Stimulated activated naive B cell treated with anti-CD40 and anti-IgM and Interleukin-4, amounts not matched to agents 10 μg/mL and 1 μg/mL and 100 μg/mL, for 72 hours (primary cell): ENCODE results near the gene APOL2.
A peak's percentile ranks its signal among the peaks of the same experiment; 100 is the strongest.
"Not testable (repeated sequence)": the region's sequence is repeated elsewhere in the genome, so short reads cannot be mapped to it uniquely, and the experiment has no call there.

Source experiments
- ATAC-seq, 2 donors: fragments of 150-1000 bp; cut with Tn5 transposase; replicated peaks; 2 replicates each; pipeline ENCODE4 v1.10.0; 2021; ENCODE audit warnings: moderate library complexity in 1 of 2
- DNase-seq: peaks from one replicate; pipeline ENCODE4 v3.0.0; 2021
- H3K27ac Mint-ChIP-seq: one replicate; pipeline ENCODE4 v1.8.0; 2022; ENCODE audit warnings: mild to moderate bottlenecking, mixed read lengths
- H3K27me3 Mint-ChIP-seq, 2 donors: one replicate each; pipeline ENCODE4 v1.8.0; 2022; ENCODE audit warnings: mixed read lengths in 2 of 2
- H3K36me3 Mint-ChIP-seq, 2 donors: one replicate each; pipeline ENCODE4 v1.8.0; 2022; ENCODE audit warnings: mixed read lengths in 2 of 2, mild to moderate bottlenecking in 1 of 2
- H3K4me1 Mint-ChIP-seq, 2 donors: one replicate each; pipeline ENCODE4 v1.8.0; 2022; ENCODE audit warnings: mixed read lengths in 2 of 2, mild to moderate bottlenecking in 1 of 2
- H3K4me3 Mint-ChIP-seq, 2 donors: one replicate each; pipeline ENCODE4 v1.8.0; 2022; ENCODE audit warnings: mild to moderate bottlenecking in 2 of 2, mixed read lengths in 2 of 2, moderate library complexity in 1 of 2
- H3K9me3 Mint-ChIP-seq, 2 donors: one replicate each; pipeline ENCODE4 v1.8.0; 2022; ENCODE audit warnings: mixed read lengths in 2 of 2, mild to moderate bottlenecking in 1 of 2

Gene APOL2

DNA sequence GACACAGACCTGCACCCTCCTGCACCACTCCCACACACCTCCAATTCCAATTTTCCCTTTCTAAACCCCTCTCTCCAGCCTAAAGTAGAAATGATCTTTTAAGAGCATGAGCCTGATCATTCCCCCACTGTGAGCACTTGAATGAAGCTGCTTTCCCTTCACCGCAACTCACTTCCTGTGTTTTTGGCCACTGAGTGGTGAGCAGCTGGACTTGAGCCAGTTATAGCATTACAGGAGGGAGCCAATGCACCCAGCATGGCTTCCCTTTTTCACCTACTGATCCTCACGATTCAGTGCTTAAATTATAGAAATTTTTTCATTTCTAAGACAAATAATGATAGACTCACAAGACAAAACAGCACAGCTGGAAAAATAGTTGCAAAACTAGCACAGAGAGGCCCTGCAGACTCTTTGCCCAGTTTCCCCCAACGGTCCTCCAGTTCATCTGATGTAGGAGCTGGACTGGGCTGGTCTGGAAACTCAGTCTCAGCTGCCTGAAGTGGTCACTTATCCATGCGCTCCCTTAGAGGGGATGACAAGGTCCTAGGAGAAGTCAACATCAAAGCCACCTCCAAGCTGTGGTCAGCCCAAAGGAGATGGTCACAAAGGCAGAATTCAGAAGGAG lies 28.0 kb downstream of the APOL2 start:
- DNase-seq (no peak), ATAC-seq (peak in 1 of 2 donors; percentile 33)
- peaks cover 18 to 24% of the 10 kb centered on the region in 2 donors for H3K4me1 Mint-ChIP-seq
- H3K36me3 Mint-ChIP-seq = peaks cover 4 to 8% of the 10 kb centered on the region in 2 donors
- no peak overlapping the region for H3K27ac Mint-ChIP-seq
- no peak overlapping the region for H3K4me3 Mint-ChIP-seq
- peaks cover 6 to 8% of the 10 kb centered on the region in 2 donors for H3K27me3 Mint-ChIP-seq
- H3K9me3 Mint-ChIP-seq = peaks cover 5% of the 10 kb centered on the region in 2 donors

DNA sequence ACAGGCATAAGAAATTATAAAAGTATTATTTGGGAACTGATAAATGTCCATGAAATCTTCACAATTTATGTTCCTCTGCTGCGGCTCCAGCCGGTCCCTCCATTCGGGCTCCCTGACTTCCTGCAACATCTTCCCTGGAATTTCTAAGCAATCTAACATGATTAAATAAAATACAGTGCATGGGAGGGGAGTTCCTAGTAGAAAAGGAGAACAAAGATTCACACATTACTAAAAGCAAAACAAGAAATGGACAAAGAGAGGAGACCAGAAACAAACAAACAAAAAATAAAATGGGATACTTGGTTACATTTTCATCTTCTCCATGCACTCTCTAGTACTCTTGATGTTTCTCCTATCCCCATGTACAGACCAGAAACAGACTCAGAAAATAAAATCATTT lies 29.1 kb downstream of the APOL2 start:
- H3K9me3 Mint-ChIP-seq = peaks cover 5% of the 10 kb centered on the region in 2 donors
- H3K27ac Mint-ChIP-seq = no peak overlapping the region
- no peak for ATAC-seq
- H3K4me1 Mint-ChIP-seq = peaks cover 21 to 33% of the 10 kb centered on the region in 2 donors
- H3K4me3 Mint-ChIP-seq = no peak overlapping the region
- H3K36me3 Mint-ChIP-seq = peaks cover 4 to 8% of the 10 kb centered on the region in 2 donors
- no peak for DNase-seq
- peaks cover 5 to 6% of the 10 kb centered on the region in 2 donors for H3K27me3 Mint-ChIP-seq

DNA sequence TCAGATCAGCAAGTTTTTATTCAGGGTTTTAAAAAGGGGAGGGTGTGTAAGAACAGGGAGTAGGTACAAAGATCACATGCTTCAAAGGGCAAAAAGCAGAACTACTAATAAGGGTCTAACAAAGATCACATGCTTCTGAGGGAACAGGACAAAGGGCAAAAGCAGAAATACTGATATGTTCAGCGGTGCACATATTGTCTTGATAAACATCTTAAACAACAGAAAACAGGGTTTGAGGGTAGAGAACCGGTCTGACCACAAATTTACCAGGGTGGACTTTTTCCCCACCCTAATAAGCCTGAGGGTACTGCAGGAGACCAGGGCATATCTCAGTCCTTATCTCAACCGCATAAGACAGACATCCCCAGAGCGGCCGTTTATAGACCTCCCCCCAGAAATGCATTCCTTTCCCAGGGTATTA lies 29.8 kb downstream of the APOL2 start:
- peaks cover 21 to 33% of the 10 kb centered on the region in 2 donors for H3K4me1 Mint-ChIP-seq
- DNase-seq, H3K36me3 Mint-ChIP-seq, ATAC-seq, H3K27me3 Mint-ChIP-seq, H3K4me3 Mint-ChIP-seq, H3K9me3 Mint-ChIP-seq, H3K27ac Mint-ChIP-seq: not testable (repeated sequence)

DNA sequence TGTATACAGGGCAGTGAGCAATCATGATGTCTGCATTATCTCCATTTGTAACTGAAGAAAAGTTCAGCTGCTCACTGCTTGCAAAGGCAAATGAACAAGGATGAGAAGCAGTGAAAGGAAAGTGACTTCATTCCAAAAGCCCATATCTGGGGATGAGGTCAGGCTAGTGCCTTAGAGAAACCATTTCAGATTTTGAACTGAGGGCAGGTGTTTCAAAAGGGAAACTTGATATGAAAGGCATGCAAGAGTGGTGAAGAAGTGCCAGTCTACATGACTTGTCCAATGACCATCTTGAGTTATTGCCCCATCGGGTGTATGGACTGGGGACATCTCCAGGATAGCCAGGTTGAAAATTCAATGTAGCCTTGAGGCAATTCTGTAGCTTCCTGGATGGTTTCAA lies 30.4 kb downstream of the APOL2 start:
- Mint-ChIP-seq H3K4me1 (peaks cover 21 to 33% of the 10 kb centered on the region in 2 donors), H3K27me3 (peaks cover 5 to 6% of the 10 kb centered on the region in 2 donors), H3K36me3 (peaks cover 4 to 8% of the 10 kb centered on the region in 2 donors), H3K4me3 (no peak overlapping the region), H3K9me3 (peaks cover 5% of the 10 kb centered on the region in 2 donors), H3K27ac (no peak overlapping the region)
- DNase-seq (no peak), ATAC-seq (no peak)

GRCh38 chr22:36208162-36208765 lies 31.1 kb downstream of the APOL2 start:
- H3K27me3 Mint-ChIP-seq = peaks cover 5 to 6% of the 10 kb centered on the region in 2 donors
- peaks cover 4 to 8% of the 10 kb centered on the region in 2 donors for H3K36me3 Mint-ChIP-seq
- H3K4me3 Mint-ChIP-seq = no peak overlapping the region
- peaks cover 5% of the 10 kb centered on the region in 2 donors for H3K9me3 Mint-ChIP-seq
- peaks cover 18 to 31% of the 10 kb centered on the region in 2 donors for H3K4me1 Mint-ChIP-seq
- ATAC-seq (no peak), DNase-seq (no peak)
- H3K27ac Mint-ChIP-seq = no peak overlapping the region

DNA sequence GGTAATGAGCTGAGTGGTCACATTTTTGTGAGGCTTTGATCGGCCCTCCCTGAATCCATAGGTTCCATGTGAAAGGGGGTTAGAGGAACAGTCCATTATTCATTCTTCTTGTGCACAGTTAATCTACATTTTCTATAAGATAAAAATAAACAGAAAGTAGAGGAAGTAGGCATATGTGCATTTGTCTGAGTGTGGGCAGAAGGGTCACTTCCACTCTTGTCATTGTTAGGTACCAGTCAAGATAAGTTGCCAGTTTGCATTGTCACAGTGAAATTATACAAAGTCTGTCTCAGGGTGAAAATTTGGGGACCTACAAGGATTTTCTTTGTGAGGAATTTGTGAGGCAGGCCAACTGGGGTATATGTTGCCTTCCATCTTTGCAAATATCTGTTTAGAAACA lies 33.1 kb downstream of the APOL2 start:
- Mint-ChIP-seq H3K27me3 (peaks cover 4% of the 10 kb centered on the region in 2 donors), H3K27ac (no peak overlapping the region), H3K4me1 (peaks cover 10 to 21% of the 10 kb centered on the region in 2 donors), H3K9me3 (peaks cover 5% of the 10 kb centered on the region in 2 donors), H3K4me3 (no peak overlapping the region), H3K36me3 (peaks cover 4 to 8% of the 10 kb centered on the region in 2 donors)
- no peak for DNase-seq
- peak in 1 of 2 donors; percentile 69 for ATAC-seq

- not testable (repeated sequence) for ATAC-seq, H3K27me3 Mint-ChIP-seq
Measured at GRCh38 chr22:36205573-36205972, 33.8 kb downstream of the APOL2 start.

GRCh38 chr22:36204632-36205015 lies 34.7 kb downstream of the APOL2 start:
- peaks cover 5% of the 10 kb centered on the region in 2 donors for H3K27me3 Mint-ChIP-seq
- H3K36me3 Mint-ChIP-seq = peaks cover 4 to 5% of the 10 kb centered on the region in 2 donors
- DNase-seq = no peak
- H3K9me3 Mint-ChIP-seq = peaks cover 5% of the 10 kb centered on the region in 2 donors
- H3K4me3 Mint-ChIP-seq = no peak overlapping the region
- H3K4me1 Mint-ChIP-seq = peaks cover 7 to 16% of the 10 kb centered on the region in 2 donors
- H3K27ac Mint-ChIP-seq = no peak overlapping the region
- ATAC-seq = no peak

More at GRCh38 chr22:36205573-36205972, 33.8 kb downstream of the APOL2 start:
- H3K9me3 Mint-ChIP-seq, H3K4me3 Mint-ChIP-seq, DNase-seq, H3K36me3 Mint-ChIP-seq: not testable (repeated sequence)
- H3K27ac Mint-ChIP-seq = peak overlapping the region; percentile 20
- H3K4me1 Mint-ChIP-seq = peaks cover 8 to 16% of the 10 kb centered on the region in 2 donors

DNA sequence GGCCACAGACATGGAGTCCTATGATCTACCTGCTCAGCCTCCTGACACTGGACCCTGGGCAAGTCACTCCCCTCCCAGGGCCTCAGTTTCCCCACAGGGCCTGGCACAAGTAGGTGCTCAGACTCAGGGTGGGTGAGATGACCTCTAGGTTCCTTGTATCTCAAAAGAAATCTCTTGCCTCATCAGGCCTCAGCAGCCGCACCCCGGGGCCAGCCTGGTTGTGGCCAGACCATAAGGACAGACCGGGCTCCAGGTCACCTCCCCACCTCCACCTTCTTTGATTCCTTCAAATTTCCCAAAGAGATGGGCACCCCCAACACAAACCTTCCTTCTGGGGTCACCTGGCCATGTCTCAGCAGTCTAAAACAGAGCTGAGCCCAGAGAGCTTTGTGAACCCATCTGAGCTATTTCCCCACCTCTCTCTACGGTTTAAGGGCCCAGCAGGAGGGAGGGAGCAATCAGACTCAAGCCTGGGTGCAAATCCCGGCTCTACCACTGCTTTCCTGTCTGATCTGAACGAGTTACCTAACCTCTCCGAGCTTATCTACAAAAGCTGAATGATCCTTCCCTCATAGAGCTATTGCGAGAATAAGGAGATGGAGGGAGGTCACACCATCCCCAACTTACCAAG lies 35.2 kb downstream of the APOL2 start:
- H3K27ac Mint-ChIP-seq = no peak overlapping the region
- no peak overlapping the region for H3K4me3 Mint-ChIP-seq
- peaks cover 5 to 10% of the 10 kb centered on the region in 2 donors for H3K27me3 Mint-ChIP-seq

DNA sequence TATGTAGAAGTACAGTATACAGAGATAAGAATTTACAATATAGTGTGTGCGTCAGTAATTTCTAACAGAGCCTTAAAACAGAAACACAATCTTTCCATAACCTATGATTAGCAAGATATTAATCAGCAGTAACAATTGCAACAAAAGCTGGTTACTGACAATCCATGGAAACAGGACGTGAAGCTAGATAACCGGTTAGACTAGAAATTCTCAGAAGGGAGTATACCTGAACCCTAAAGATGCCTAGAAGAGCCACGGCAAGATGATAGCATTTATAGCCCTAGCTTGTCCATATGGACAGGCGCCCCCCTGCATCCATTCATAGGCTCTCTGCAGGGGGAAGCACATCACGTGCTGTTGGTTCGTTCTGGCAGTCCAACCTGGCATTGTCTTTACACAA lies 35.9 kb downstream of the APOL2 start:
- not testable (repeated sequence) for H3K36me3 Mint-ChIP-seq, H3K27ac Mint-ChIP-seq, ATAC-seq, H3K9me3 Mint-ChIP-seq, H3K4me3 Mint-ChIP-seq, DNase-seq, H3K4me1 Mint-ChIP-seq
- peaks cover 8 to 17% of the 10 kb centered on the region in 2 donors for H3K27me3 Mint-ChIP-seq

More for the DNA sequence above, 35.2 kb downstream of the APOL2 start:
- Mint-ChIP-seq H3K36me3 (peaks cover 1 to 2% of the 10 kb centered on the region in 2 donors), H3K4me1 (peaks cover 5 to 12% of the 10 kb centered on the region in 2 donors), H3K9me3 (peaks cover 1 to 2% of the 10 kb centered on the region in 2 donors)
- DNase-seq = no peak
- ATAC-seq = no peak

DNA sequence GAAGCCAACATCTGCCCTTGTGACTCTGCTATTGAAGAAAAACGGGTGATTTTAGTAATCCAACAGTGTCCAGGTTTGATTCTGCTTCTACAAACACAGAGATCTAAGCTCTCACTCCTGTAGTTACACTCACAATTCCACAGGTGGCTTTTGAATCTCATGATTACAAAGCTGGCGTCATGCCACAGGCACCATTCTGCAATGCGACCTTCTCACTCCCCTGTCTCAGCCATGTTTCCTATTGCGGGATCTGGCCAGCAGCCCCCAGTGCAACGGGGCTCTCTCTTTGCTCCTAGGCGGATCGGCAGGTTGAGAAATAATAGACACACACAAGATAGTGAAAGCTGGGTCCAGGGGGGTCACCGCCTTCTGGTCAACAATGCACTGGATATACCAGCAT lies 36.4 kb downstream of the APOL2 start:
- not testable (repeated sequence) for ATAC-seq, DNase-seq, H3K27ac Mint-ChIP-seq, H3K4me3 Mint-ChIP-seq, H3K36me3 Mint-ChIP-seq, H3K9me3 Mint-ChIP-seq
- peaks cover 11 to 13% of the 10 kb centered on the region in 2 donors for H3K4me1 Mint-ChIP-seq
- peaks cover 13 to 22% of the 10 kb centered on the region in 2 donors for H3K27me3 Mint-ChIP-seq

DNA sequence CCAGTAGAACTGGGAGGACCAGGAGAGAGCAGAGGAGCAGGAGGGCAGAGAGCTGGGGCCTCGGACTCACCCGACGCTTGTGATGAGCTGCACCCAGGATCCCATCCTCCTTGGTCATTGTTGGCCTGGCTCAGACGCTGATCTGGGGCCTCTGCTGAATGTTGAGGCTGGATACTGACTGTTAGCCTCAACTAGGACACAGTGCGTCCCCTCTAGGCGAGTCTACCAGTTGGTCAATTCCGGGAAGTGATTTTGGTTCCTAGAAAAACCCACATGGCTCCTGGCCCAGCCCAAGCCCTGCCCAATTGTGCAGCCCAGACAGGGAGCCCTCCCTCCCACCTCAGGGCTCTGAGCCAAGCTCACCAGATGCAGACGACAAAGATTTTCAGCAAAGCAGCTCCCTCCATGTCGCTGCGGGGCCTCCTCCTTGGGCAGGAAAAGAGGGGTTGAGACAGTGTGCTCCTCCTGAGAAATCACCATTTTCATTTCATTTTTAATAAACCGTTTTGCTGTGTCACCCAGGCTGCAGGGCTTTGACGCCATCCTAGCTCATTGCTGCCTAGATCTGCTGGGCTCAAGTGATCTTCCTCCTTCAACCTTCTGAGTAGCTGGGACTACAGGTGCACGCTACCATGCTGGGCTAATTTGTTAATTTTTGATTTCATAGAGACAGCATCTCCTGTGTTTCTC lies 37.6 kb downstream of the APOL2 start, which contains the start of gene APOL4:
APOL4 (minus strand) TSS at position 180 of the 690 bp plus-strand sequence; CDS start at position 105, 75 bp downstream.
- ATAC-seq (no peak), DNase-seq (no peak)
- Mint-ChIP-seq H3K9me3 (no peaks in the 10 kb centered on the region), H3K4me3 (no peak within 1 kb of the TSS), H3K27ac (no peak within 1 kb of the TSS), H3K36me3 (no peaks in the 10 kb centered on the region), H3K27me3 (peaks cover 18 to 25% of the 10 kb centered on the region in 2 donors), H3K4me1 (peaks cover 15 to 23% of the 10 kb centered on the region in 2 donors)

- H3K27ac Mint-ChIP-seq, H3K36me3 Mint-ChIP-seq, H3K4me3 Mint-ChIP-seq, ATAC-seq, H3K9me3 Mint-ChIP-seq, DNase-seq: not testable (repeated sequence)
- H3K27me3 Mint-ChIP-seq = peaks cover 18 to 25% of the 10 kb centered on the region in 2 donors
- H3K4me1 Mint-ChIP-seq = peaks cover 14 to 20% of the 10 kb centered on the region in 2 donors
Measured at GRCh38 chr22:36201025-36201424, 38.3 kb downstream of the APOL2 start.

- ATAC-seq = no peak
- no peak for DNase-seq
- peaks cover 13 to 16% of the 10 kb centered on the region in 2 donors for H3K4me1 Mint-ChIP-seq
- no peaks in the 10 kb centered on the region for H3K36me3 Mint-ChIP-seq
- no peaks in the 10 kb centered on the region for H3K9me3 Mint-ChIP-seq
- no peak overlapping the region for H3K27ac Mint-ChIP-seq
- H3K4me3 Mint-ChIP-seq = no peak overlapping the region
- H3K27me3 Mint-ChIP-seq = peaks cover 21 to 31% of the 10 kb centered on the region in 2 donors
Measured at GRCh38 chr22:36199001-36199551, 40.3 kb downstream of the APOL2 start.
